Neutrophil (primary cell): ENCODE data around the gene PRDM16.

Experiments
- H3K27ac ChIP-seq: fragments of 200-600 bp; sonication (generic); 2 replicates; pipeline ENCODE4 v1.5.1; 2016; ENCODE audit warnings: mild to moderate bottlenecking, moderate library complexity
- H3K27me3 ChIP-seq: fragments of 200-600 bp; sonication (generic); 2 replicates; pipeline ENCODE4 v1.6.0; 2016; ENCODE audit warnings: mild to moderate bottlenecking
- H3K36me3 ChIP-seq: fragments of 200-600 bp; sonication (generic); 2 replicates; pipeline ENCODE4 v1.5.1; 2017
- H3K4me1 ChIP-seq, 2 experiments: fragments of 200-600 bp in 1 of 2; sonication (generic) in 1 of 2; 1 replicate in 1 of 2; 2 replicates in 1 of 2; pipeline versions ENCODE4 v1.5.1 to v1.6.1; 2013 to 2016; ENCODE audit warnings: low read depth in 1 of 2, low read length in 1 of 2, mild to moderate bottlenecking in 1 of 2, moderate library complexity in 1 of 2; ENCODE audit not compliant: control insufficient read depth in 1 of 2, insufficient read depth in 1 of 2
- H3K4me3 ChIP-seq, 2 experiments: fragments of 200-600 bp in 1 of 2; sonication (generic) in 1 of 2; 1 replicate in 1 of 2; 2 replicates in 1 of 2; pipeline ENCODE4 v1.5.1; 2013 to 2016; ENCODE audit warnings: low read depth in 1 of 2, low read length in 1 of 2, mild to moderate bottlenecking in 1 of 2, moderate library complexity in 1 of 2
- H3K9me3 ChIP-seq: fragments of 200-600 bp; sonication (generic); 2 replicates; pipeline ENCODE4 v1.5.1; 2016
- TF ChIP-seq, protein P1 (sequence below): fragments of 200-600 bp; sonication (generic); IDR thresholded peaks from 2 replicates; pipeline ENCODE4 v1.5.1; 2016; ENCODE audit warnings: antibody characterized with exemption

PRDM16 gene

GRCh38 chr1:3113741-3114056 is 44.7 kb downstream of the PRDM16 start:
- no peaks in the 10 kb centered on the region for H3K27me3 ChIP-seq
- no peaks in the 10 kb centered on the region for H3K9me3 ChIP-seq
- H3K4me1 ChIP-seq = no peaks in the 10 kb centered on the region
- H3K27ac ChIP-seq = no peak overlapping the region
- H3K4me3 ChIP-seq = no peak overlapping the region
- TF ChIP-seq, protein P1, sequence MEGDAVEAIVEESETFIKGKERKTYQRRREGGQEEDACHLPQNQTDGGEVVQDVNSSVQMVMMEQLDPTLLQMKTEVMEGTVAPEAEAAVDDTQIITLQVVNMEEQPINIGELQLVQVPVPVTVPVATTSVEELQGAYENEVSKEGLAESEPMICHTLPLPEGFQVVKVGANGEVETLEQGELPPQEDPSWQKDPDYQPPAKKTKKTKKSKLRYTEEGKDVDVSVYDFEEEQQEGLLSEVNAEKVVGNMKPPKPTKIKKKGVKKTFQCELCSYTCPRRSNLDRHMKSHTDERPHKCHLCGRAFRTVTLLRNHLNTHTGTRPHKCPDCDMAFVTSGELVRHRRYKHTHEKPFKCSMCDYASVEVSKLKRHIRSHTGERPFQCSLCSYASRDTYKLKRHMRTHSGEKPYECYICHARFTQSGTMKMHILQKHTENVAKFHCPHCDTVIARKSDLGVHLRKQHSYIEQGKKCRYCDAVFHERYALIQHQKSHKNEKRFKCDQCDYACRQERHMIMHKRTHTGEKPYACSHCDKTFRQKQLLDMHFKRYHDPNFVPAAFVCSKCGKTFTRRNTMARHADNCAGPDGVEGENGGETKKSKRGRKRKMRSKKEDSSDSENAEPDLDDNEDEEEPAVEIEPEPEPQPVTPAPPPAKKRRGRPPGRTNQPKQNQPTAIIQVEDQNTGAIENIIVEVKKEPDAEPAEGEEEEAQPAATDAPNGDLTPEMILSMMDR = no peak
- no peaks in the 10 kb centered on the region for H3K36me3 ChIP-seq

DNA sequence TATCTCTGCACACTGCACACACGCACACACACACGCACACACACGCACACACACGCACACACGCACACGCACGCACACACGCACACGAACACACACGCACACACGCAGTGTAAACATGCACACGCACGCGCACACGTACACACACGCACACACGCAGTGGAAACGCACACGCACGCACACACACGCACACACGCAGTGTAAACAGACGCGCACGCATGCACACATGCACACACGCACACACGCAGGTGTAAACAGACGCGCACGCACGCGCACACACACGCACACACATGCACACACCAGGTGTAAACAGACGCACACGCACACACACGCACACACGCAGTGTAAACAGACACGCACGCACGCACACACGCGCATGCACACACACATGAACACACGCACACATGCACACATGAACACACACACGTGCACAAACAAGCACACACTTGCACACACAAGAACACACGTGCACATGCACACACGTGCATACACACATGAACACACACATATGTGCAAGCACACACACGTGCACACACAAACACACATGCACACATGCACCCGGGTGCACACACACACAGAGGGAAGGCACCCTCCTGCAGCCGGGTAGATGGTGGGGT is 45.2 kb downstream of the PRDM16 start:
- Histone ChIP-seq H3K4me1 (no peaks in the 10 kb centered on the region), H3K27me3 (no peaks in the 10 kb centered on the region), H3K36me3 (no peaks in the 10 kb centered on the region), H3K27ac (no peak overlapping the region), H3K4me3 (no peak overlapping the region), H3K9me3 (no peaks in the 10 kb centered on the region)
- TF ChIP-seq, protein P1 = no peak

DNA sequence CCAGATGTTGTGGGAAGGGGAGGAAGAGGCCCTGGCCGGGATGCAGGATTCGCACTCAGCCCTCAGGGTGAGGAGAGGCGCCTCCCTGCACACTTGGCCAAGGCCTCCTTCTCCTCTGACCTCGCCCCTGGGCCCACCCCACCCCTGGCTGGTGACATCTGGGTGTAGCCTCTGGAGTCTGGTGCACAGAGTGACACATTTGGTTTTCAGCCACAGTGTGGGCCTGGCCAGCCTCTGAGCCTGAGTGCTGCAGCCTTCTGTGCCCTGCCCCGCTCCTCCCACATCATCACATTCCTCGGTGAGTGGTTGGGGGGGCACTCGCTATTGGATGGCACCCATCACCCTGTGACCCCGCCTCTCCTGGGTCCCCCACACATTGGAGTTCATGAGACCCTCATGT is 45.8 kb downstream of the PRDM16 start:
- Histone ChIP-seq H3K27me3 (no peaks in the 10 kb centered on the region), H3K36me3 (no peaks in the 10 kb centered on the region), H3K9me3 (no peaks in the 10 kb centered on the region), H3K4me1 (no peaks in the 10 kb centered on the region), H3K27ac (no peak overlapping the region), H3K4me3 (no peak overlapping the region)
- TF ChIP-seq, protein P1 = no peak

DNA sequence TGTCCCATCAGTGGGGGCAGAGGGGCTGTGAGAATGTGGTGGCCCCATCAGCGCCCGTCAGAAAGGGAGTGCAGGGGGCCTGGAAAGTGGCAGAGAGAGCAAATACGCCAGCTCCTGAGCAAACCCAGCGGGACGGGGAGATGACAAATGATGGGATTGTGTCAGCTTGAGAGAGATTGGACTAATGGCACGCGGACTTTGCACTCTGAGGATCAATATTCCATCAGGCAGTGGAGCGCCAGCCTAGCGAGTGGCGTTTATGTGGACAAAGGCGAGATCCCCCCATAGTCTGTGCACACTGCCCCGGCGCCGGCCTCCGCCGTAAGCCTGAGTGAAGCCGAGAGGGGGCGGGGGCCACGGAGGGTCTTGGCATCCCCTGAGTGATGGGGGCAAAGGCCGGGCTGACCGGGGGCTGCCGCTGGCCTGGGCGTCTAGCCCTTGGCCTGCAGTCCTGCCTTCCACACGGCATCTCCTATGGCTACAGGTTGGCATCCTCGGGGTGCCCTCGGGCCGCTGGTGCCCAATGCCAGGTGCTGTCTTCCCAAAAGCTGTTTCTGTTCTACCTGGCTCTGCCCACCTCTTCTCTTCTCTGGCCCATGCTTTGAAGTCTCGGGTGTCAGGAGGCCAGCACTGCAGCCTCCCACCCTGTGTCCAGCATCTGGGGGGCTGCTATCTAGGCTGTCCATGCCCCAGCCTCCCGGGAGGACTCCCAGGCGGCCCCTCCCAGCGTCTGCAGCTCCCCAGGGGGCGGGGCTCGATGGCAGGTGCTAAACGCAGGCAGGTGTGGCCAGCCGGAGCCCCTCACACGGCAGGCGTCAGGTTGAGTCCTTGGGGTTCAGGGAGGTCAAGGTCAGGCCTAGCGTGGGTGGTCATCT is 46.5 kb downstream of the PRDM16 start:
- H3K36me3 ChIP-seq = no peaks in the 10 kb centered on the region
- H3K4me3 ChIP-seq = no peak overlapping the region
- H3K9me3 ChIP-seq = no peaks in the 10 kb centered on the region
- no peak overlapping the region for H3K27ac ChIP-seq
- H3K27me3 ChIP-seq = no peaks in the 10 kb centered on the region
- TF ChIP-seq, protein P1 = no peak
- H3K4me1 ChIP-seq = no peaks in the 10 kb centered on the region

- H3K9me3 ChIP-seq = no peaks in the 10 kb centered on the region
- H3K27me3 ChIP-seq = no peaks in the 10 kb centered on the region
- no peak overlapping the region for H3K4me3 ChIP-seq
- no peaks in the 10 kb centered on the region for H3K36me3 ChIP-seq
- no peaks in the 10 kb centered on the region for H3K4me1 ChIP-seq
- TF ChIP-seq, protein P1 = no peak
- H3K27ac ChIP-seq = no peak overlapping the region
These were observed 47.1 kb downstream of the PRDM16 start for GRCh38 chr1:3116150-3116510.
